Activated naive CD8-positive, alpha-beta T cell treated with anti-CD3 and anti-CD28 coated beads, Interleukin-2, amount 50 U/mL, for 16 hours (primary cell): Measurements from ENCODE around the gene DTD1.

Experiments
- DNase-seq: peaks from one replicate; pipeline ENCODE4 v3.0.0-alpha.2; 2020; ENCODE audit warnings: low read depth, low spot score

Gene DTD1

GRCh38 chr20:18702736-18703135, 114.9 kb downstream of the DTD1 start:
- no peak for DNase-seq

GRCh38 chr20:18705490-18705889, 117.6 kb downstream of the DTD1 start:
- DNase-seq = no peak

GRCh38 chr20:18705910-18706309, 118.1 kb downstream of the DTD1 start:
- DNase-seq = no peak

- no peak for DNase-seq
Measured at GRCh38 chr20:18712131-18712530, 124.3 kb downstream of the DTD1 start.

GRCh38 chr20:18712882-18713281, 125.0 kb downstream of the DTD1 start:
- DNase-seq = no peak

- no peak for DNase-seq
Measured at GRCh38 chr20:18715564-18715963, 127.7 kb downstream of the DTD1 start.

GRCh38 chr20:18717062-18717461, 129.2 kb downstream of the DTD1 start:
- DNase-seq = no peak

- DNase-seq = no peak
Measured at GRCh38 chr20:18718129-18718528, 130.3 kb downstream of the DTD1 start.

- DNase-seq = no peak
Measured at GRCh38 chr20:18719426-18719825, 131.6 kb downstream of the DTD1 start.

GRCh38 chr20:18721551-18722115, 133.8 kb downstream of the DTD1 start:
- no peak for DNase-seq

- no peak for DNase-seq
Measured at GRCh38 chr20:18722371-18722770, 134.5 kb downstream of the DTD1 start.

- no peak for DNase-seq
Measured at GRCh38 chr20:18724077-18724476, 136.2 kb downstream of the DTD1 start.

- no peak for DNase-seq
Measured at GRCh38 chr20:18724788-18725464, 137.1 kb downstream of the DTD1 start.

GRCh38 chr20:18727032-18727508, 139.2 kb downstream of the DTD1 start:
- no peak for DNase-seq

GRCh38 chr20:18728165-18728869, 140.5 kb downstream of the DTD1 start:
- no peak for DNase-seq

- DNase-seq = no peak
Measured at GRCh38 chr20:18728870-18729224, 141.0 kb downstream of the DTD1 start.

- DNase-seq = no peak
Measured at GRCh38 chr20:18729231-18729825, 141.5 kb downstream of the DTD1 start.

GRCh38 chr20:18731940-18732339, 144.1 kb downstream of the DTD1 start:
- no peak for DNase-seq

GRCh38 chr20:18734525-18735189, 146.8 kb downstream of the DTD1 start:
- no peak for DNase-seq

- no peak for DNase-seq
Measured at GRCh38 chr20:18737140-18737539, 149.3 kb downstream of the DTD1 start.

- DNase-seq = no peak
Measured at GRCh38 chr20:18738055-18738454, 150.2 kb downstream of the DTD1 start.

GRCh38 chr20:18738888-18739287, 151.0 kb downstream of the DTD1 start:
- no peak for DNase-seq
